HuH-7 (cell line): Measurements from ENCODE around the gene KMT2C.
"Not testable (repeated sequence)": the region's sequence is repeated elsewhere in the genome, so short reads cannot be mapped to it uniquely, and the experiment has no call there.

Experiments
- DNase-seq: peaks from one replicate; pipeline ENCODE4 v3.0.0; 2011; ENCODE audit warnings: low spot score

The KMT2C gene

DNA sequence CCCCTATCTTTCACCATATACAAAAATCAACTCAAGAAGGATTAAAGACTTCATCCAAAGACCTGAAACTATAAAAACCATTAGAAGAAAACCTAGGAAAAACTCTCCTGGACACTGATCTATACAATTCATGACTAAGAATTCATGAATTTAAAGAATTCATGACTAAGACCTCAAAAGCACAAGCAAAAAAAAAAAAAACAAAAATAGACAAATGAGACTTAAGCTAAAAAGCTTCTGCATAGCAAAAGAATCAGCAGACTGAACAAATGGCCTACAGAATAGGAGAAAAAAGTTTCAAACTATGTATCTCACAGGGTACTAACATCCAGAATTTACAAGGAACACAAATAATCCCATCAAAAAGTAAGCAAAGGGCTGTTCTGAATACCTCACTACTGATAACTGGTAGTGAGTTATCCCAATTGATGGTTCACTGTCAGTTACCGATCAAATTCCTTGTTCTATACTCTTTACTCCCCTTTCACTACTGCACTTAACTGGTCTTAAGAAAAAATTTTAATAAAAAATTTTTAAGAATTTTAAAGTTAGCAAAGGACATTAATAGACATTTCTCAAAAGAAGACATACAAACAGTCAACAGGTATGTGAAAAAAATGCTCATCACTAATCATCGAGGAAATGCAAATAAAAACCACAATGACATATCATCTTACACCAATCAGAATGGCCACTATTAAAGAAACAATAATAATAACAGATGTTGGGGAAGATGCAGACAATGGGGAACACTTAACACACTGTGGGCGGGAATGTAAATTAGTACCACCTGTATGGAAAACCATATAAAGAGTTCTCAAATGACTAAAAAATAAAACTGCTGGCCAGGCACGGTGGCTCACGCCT is 33.2 kb downstream of the KMT2C start:
- DNase-seq: no peak

- no peak for DNase-seq
Measured at GRCh38 chr7:152399344-152399743, 36.5 kb downstream of the KMT2C start.

DNA sequence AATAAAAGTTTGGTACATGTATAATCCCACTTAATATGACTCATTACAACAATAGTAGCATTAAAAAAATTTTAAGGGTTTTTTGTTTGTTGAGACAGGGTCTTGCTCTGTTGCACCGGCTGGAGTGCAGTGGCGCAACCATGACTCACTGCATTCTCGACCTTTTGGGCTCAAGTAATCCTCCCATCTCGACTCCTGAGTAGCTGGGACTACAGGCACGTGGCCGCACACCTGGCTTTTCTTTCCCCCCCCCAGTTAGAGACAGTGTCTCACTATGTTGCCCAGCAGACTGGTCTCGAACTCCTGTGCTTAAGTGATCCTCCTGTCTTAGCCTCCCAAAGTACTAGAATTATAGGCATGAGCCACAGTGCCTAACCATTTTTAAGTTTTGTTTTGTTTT is 40.7 kb downstream of the KMT2C start:
- no peak for DNase-seq

GRCh38 chr7:152394214-152394613 is 41.6 kb downstream of the KMT2C start:
- DNase-seq: peak; percentile 24

DNA sequence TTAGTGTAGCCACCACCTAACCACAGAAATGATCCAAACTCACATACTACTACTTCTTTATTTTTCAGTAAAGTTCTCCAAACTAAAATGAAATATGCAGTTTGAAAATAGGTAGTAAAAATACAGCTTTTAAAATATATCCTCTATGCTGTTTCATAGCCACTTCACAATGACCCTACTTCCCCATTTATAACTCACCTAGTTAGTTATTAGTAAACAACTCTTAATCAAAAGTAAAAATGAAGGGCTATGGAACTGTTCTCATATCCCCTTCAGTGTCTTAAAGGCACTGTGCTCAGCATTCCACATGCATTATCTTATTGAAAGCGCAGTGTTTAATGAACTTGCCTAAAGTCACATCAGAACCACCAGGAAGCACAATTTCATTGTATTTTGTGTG is 43.5 kb downstream of the KMT2C start:
- DNase-seq: no peak

- not testable (repeated sequence) for DNase-seq
Measured at GRCh38 chr7:152386136-152386764, 49.6 kb downstream of the KMT2C start.

DNA sequence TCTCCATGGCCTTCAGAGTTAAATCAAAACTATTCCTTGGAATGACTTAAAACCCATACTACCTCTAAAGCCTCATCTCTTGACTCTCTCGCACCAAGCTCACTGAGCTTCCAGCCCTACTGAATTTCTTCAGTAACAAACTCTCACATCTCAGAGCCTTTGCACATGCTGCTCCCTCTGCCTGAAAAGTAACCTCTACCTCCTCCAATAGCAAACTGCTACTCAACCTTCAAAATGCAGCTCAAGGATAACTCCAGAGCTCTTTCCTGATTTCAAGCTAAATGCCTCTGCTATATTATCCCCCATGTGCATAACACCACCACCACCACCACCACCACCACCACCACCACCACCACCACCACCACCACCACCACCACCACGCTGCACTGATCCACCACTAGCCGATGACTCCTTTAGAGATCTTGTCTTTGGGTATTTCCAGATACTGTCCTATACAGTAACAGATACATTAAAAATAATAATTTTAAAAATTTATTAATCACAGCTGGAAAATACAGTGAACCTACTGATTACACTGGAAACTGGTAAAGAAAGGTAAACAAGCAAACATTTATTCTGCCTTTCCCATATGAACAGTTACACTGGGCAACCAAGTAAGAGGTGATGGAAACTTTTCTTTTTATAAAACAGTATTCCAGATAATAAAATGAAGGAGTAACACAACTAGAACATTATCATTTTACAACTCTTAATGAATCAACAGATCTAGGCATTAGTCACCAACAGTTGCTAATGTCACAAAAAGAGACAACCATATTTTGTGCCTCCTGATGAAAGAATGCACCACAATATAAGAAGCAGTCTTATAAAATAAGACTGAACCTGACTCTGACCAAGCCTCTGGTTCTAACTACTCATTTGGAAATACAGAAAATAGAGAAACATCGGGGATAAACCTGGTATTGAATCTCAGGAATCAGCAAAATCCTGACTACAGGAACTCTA is 51.3 kb downstream of the KMT2C start:
- DNase-seq: not testable (repeated sequence)

- DNase-seq: no peak
Measured at GRCh38 chr7:152383341-152384234, 52.2 kb downstream of the KMT2C start.

DNA sequence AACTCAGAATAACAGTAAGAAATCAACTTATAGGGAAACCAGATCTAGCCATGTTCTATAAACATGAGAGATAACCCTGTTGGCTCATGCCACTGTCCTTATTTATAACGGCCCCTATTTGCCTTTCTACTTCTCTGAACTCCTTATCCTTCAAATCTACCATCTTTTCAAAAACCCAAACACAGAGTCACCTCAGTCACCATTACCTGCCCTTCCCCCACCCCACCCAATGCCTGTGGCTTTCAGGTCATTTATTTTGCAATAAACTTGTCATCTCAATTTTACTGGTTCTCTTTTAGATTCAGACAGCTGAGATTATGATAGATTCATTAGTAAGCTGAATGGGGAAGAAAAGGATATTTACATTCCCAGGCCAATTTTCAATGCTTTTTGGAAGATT is 53.6 kb downstream of the KMT2C start:
- no peak for DNase-seq

DNA sequence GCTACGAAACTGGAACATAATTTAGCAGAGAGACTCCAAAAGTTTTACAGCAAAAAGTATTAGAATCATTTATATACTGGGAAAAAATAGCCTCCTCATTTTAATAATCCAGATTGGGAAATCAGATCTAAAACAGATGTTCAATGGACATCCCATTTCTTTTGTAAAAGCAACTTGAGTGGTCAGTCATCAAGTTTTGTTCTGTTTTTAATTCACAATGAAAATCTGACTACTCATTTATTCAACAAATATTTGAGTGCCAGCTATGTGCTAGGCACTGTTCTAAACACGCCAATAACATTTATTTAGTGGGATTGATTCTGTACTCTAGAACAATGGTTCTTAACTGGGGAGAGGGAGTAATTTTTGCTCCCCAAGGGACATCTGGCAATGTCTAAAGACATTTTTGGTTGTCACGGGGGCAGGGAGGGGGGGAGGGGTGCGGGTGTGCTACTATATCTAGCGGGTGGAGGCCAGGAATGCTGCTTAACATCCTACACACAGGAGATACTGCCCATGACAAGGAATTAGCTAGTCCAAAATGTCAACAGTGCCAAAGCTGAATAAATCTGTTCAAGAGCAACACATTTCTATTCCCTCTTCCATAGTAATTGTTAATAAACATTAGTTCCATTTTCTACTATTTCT is 54.7 kb downstream of the KMT2C start:
- not testable (repeated sequence) for DNase-seq

GRCh38 chr7:152378497-152378896 is 57.3 kb downstream of the KMT2C start:
- DNase-seq: not testable (repeated sequence)

- DNase-seq: not testable (repeated sequence)
Measured at GRCh38 chr7:152376716-152377484, 58.9 kb downstream of the KMT2C start.

- no peak for DNase-seq
Measured at GRCh38 chr7:152370297-152370696, 65.5 kb downstream of the KMT2C start.

- no peak for DNase-seq
Measured at GRCh38 chr7:152369518-152369917, 66.3 kb downstream of the KMT2C start.

GRCh38 chr7:152367170-152367569 is 68.6 kb downstream of the KMT2C start:
- no peak for DNase-seq

- no peak for DNase-seq
Measured at GRCh38 chr7:152366662-152367061, 69.1 kb downstream of the KMT2C start.

- DNase-seq: no peak
Measured at GRCh38 chr7:152365982-152366603, 69.7 kb downstream of the KMT2C start.

- no peak for DNase-seq
Measured at GRCh38 chr7:152363798-152364197, 72.0 kb downstream of the KMT2C start.

DNA sequence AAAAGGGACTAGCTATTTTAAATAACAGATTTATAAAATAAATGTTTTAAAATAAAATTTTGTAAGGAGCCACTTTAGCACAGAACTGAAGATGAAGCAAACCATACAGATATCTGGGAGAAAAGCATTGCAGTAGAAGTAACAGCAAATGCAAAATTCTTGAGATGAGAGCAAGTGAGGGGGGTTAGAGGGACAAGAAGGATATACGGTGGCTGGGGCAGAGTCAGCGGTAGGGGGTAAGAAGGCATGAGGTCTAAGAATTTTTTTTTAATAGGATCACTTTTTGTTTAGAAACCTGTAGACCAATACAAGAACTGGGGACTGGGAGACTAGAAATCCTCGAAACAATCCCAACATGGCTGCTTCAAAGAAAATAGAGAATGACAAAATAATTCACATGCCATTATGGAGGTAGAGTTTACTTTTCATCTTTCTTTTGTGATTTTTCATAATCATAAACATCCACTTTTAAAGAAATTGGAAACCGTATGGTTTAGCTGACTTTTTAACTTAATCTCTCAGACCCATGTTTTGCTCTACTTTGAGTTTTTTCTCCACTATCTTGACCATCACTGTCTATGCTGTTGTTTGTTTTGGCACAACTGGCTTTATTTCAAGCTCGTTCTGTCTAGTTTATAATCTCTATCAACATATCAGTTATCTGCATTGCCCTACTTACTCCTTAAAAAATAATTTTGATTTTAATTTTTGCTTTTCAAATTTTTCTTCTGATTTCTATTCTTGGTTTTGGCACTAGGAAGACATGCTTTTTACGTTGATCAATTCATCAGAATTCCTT is 73.5 kb downstream of the KMT2C start:
- no peak for DNase-seq
